Liver (tissue), 9 donors: ENCODE results near the gene TCOF1. TPM values are rescaled to one million over a fixed set of nuclear protein-coding genes. Genes with fewer than 3 reads are reported as not detected.

Experiments
- DNase-seq: peaks from one replicate; pipeline ENCODE4 v3.0.0-alpha.2; 2017; ENCODE audit warnings: low spot score
- H3K27ac ChIP-seq, 2 donors: one replicate each; pipeline ENCODE4 v1.7.0; 2013; ENCODE audit warnings: inconsistent platforms in 2 of 2, low read length in 2 of 2, control low read depth in 1 of 2, low read depth in 1 of 2, mild to moderate bottlenecking in 1 of 2
- H3K27me3 ChIP-seq, 4 donors: one replicate each; pipeline versions ENCODE4 v1.6.1 to v1.7.0; 2013; ENCODE audit warnings: low read length in 3 of 4, inconsistent platforms in 1 of 4, mild to moderate bottlenecking in 1 of 4, moderate library complexity in 1 of 4; ENCODE audit not compliant: control insufficient read depth in 4 of 4, insufficient read depth in 4 of 4
- H3K36me3 ChIP-seq, 4 donors: one replicate each; pipeline versions ENCODE4 v1.6.1 to v1.7.0; 2013; ENCODE audit warnings: low read length in 3 of 4, mild to moderate bottlenecking in 3 of 4, low read depth in 1 of 4, moderate library complexity in 1 of 4; ENCODE audit not compliant: control insufficient read depth in 4 of 4, insufficient read depth in 3 of 4
- H3K4me1 ChIP-seq, 4 donors: one replicate each; pipeline versions ENCODE4 v1.6.1 to v1.7.0; 2013; ENCODE audit warnings: low read length in 3 of 4, mild to moderate bottlenecking in 3 of 4, moderate library complexity in 1 of 4; ENCODE audit not compliant: control insufficient read depth in 4 of 4, insufficient read depth in 4 of 4
- H3K4me3 ChIP-seq, 3 donors: one replicate each; pipeline versions ENCODE4 v1.6.1 to v1.7.0; 2013; ENCODE audit warnings: low read length in 3 of 3, control low read depth in 1 of 3, low read depth in 1 of 3, mild to moderate bottlenecking in 1 of 3
- H3K9ac ChIP-seq, 2 donors: one replicate each; pipeline ENCODE4 v1.7.0; 2013; ENCODE audit warnings: low read length in 2 of 2, mild to moderate bottlenecking in 2 of 2, moderate library complexity in 2 of 2, control low read depth in 1 of 2, low read depth in 1 of 2
- H3K9me3 ChIP-seq, 4 donors: one replicate each; pipeline versions ENCODE4 v1.6.1 to v1.7.0; 2013; ENCODE audit warnings: low read length in 3 of 4; ENCODE audit not compliant: control insufficient read depth in 4 of 4
- FOXA1 ChIP-seq: IDR thresholded peaks from 2 replicates; pipeline ENCODE4 v1.6.1; 2016; ENCODE audit warnings: antibody characterized with exemption
- GABPA ChIP-seq, 2 donors: IDR thresholded peaks in 1 of 2; conservative IDR thresholded peaks in 1 of 2; 2 replicates each; pipeline ENCODE4 v1.6.1; 2016; ENCODE audit warnings: antibody characterized with exemption in 2 of 2, mild to moderate bottlenecking in 1 of 2, moderate library complexity in 1 of 2
- HNF4G ChIP-seq: IDR thresholded peaks from 2 replicates; pipeline ENCODE4 v1.6.1; 2016; ENCODE audit warnings: antibody characterized with exemption
- NR2F2 ChIP-seq: IDR thresholded peaks from 2 replicates; pipeline ENCODE4 v1.6.1; 2016; ENCODE audit warnings: antibody characterized with exemption
- RAD21 ChIP-seq, 2 donors: IDR thresholded peaks; 2 replicates each; pipeline ENCODE4 v1.6.1; 2016; ENCODE audit warnings: antibody characterized with exemption in 2 of 2, mild to moderate bottlenecking in 2 of 2
- TAF1 ChIP-seq: conservative IDR thresholded peaks from 2 replicates; pipeline ENCODE4 v1.6.1; 2016; ENCODE audit warnings: antibody characterized with exemption, mild to moderate bottlenecking
- WGBS: extraction: QIAGEN DNeasy Blood & Tissue Kit; methylation state at CpG from one replicate; pipeline ENCODE4 v1.1.7; 2013; 5-methylcytosine and 5-hydroxymethylcytosine counted together
- polyA plus RNA-seq, 2 donors: library from polyadenylated mRNA; stranded (reverse) in 1 of 2; unstranded in 1 of 2; fragments of 200-250 nt in 1 of 2; fragments of >200 nt in 1 of 2; fragmentation: Nextera tagmentation in 1 of 2; extraction: Ambion mirVana in 1 of 2; gene quantifications; one replicate each; pipeline versions ENCODE4 v1.2.1 to v1.2.3, GENCODE V29; 2013 to 2015
- total RNA-seq, 2 donors: library from RNA; depleted of rRNA; stranded (reverse); fragments of >200 nt; gene quantifications; one replicate each; pipeline ENCODE4 v1.2.3, GENCODE V29; 2014
- TF ChIP-seq, protein P1 (sequence below): IDR thresholded peaks from 2 replicates; pipeline ENCODE4 v1.6.1; 2016; ENCODE audit warnings: antibody characterized with exemption
- TF ChIP-seq, protein P2 (sequence below): IDR thresholded peaks from 2 replicates; pipeline ENCODE4 v1.6.1; 2016; ENCODE audit warnings: antibody characterized with exemption, mild to moderate bottlenecking
- TF ChIP-seq, protein P3 (sequence below): IDR thresholded peaks from 2 replicates; pipeline ENCODE4 v1.6.1; 2016; ENCODE audit warnings: antibody characterized with exemption
- TF ChIP-seq, protein P4 (sequence below): IDR thresholded peaks from 2 replicates; pipeline ENCODE4 v1.6.1; 2016; ENCODE audit warnings: antibody characterized with exemption
- donor health status: healthy.
- donor health status: healthy.
- donor health status: healthy.
- donor health status: healthy.
- donor health status: healthy.

TCOF1 gene
- total and polyA plus RNA-seq, 4 donors = 3.2 to 8.5 (median 6.4) TPM

DNA sequence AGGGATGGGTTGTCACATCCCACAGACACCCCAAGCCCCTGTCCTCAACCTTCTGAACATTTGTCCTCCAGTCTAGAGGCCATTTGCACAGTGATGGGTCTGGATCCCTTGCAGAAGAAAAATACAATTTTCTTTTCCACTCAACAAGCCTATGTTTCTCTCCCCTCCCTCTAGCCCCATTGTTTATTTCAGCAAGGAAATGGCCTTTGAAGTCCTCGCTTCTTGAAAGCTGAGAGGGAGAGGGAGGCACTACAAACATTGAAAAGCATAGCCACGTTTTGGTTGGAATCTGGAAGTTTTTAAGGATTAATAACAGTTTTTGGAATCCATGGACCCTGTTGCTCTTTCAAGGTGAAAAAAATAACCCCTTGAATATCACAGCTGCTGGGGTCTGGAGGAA, 30.8 kb upstream of the TCOF1 start:
- H3K4me3 ChIP-seq = no peak overlapping the region
- no peak overlapping the region for H3K27ac ChIP-seq
- no peaks in the 10 kb centered on the region for H3K36me3 ChIP-seq
- DNase-seq = no peak
- WGBS = 71% methylated on average over 2 of the region's 2 CpGs
- TF ChIP-seq HNF4G (no peak), GABPA (IDR thresholded peaks at IDR 0.05 in 1 of 2, conservative IDR thresholded peaks at IDR 0.05 in 1 of 2) (no peak), FOXA1 (no peak), NR2F2 (no peak)
- TF ChIP-seq, protein P1, sequence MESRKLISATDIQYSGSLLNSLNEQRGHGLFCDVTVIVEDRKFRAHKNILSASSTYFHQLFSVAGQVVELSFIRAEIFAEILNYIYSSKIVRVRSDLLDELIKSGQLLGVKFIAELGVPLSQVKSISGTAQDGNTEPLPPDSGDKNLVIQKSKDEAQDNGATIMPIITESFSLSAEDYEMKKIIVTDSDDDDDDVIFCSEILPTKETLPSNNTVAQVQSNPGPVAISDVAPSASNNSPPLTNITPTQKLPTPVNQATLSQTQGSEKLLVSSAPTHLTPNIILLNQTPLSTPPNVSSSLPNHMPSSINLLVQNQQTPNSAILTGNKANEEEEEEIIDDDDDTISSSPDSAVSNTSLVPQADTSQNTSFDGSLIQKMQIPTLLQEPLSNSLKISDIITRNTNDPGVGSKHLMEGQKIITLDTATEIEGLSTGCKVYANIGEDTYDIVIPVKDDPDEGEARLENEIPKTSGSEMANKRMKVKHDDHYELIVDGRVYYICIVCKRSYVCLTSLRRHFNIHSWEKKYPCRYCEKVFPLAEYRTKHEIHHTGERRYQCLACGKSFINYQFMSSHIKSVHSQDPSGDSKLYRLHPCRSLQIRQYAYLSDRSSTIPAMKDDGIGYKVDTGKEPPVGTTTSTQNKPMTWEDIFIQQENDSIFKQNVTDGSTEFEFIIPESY = no peak
- TF ChIP-seq, protein P2, sequence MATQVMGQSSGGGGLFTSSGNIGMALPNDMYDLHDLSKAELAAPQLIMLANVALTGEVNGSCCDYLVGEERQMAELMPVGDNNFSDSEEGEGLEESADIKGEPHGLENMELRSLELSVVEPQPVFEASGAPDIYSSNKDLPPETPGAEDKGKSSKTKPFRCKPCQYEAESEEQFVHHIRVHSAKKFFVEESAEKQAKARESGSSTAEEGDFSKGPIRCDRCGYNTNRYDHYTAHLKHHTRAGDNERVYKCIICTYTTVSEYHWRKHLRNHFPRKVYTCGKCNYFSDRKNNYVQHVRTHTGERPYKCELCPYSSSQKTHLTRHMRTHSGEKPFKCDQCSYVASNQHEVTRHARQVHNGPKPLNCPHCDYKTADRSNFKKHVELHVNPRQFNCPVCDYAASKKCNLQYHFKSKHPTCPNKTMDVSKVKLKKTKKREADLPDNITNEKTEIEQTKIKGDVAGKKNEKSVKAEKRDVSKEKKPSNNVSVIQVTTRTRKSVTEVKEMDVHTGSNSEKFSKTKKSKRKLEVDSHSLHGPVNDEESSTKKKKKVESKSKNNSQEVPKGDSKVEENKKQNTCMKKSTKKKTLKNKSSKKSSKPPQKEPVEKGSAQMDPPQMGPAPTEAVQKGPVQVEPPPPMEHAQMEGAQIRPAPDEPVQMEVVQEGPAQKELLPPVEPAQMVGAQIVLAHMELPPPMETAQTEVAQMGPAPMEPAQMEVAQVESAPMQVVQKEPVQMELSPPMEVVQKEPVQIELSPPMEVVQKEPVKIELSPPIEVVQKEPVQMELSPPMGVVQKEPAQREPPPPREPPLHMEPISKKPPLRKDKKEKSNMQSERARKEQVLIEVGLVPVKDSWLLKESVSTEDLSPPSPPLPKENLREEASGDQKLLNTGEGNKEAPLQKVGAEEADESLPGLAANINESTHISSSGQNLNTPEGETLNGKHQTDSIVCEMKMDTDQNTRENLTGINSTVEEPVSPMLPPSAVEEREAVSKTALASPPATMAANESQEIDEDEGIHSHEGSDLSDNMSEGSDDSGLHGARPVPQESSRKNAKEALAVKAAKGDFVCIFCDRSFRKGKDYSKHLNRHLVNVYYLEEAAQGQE = no peak
- no peaks in the 10 kb centered on the region for H3K9me3 ChIP-seq
- no peaks in the 10 kb centered on the region for H3K4me1 ChIP-seq
- H3K27me3 ChIP-seq = no peaks in the 10 kb centered on the region
- no peak overlapping the region for H3K9ac ChIP-seq

DNA sequence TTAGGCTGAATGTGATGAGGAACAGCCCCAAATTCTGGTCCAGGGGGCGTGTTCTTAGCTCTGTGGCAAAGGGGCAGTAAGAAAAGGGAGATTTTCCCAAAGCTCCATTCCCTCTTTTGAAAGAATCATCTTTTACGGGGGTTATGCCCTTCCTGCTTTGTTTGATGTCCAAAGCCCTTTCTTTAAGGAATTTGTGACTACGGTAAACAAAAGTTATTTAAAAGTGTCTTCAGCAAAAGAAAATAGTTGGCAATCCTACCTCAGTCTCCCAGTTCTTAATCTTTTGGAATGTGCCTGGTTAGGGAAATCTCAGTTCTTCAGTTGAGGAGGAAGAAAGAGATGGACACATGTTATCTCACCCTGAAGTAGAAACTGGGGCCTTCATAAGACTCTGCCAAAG, 30.4 kb upstream of the TCOF1 start:
- Histone ChIP-seq H3K4me1 (no peaks in the 10 kb centered on the region), H3K9me3 (no peaks in the 10 kb centered on the region), H3K36me3 (no peaks in the 10 kb centered on the region), H3K27me3 (no peaks in the 10 kb centered on the region), H3K4me3 (no peak overlapping the region), H3K27ac (no peak overlapping the region), H3K9ac (no peak overlapping the region)
- 83% methylated on average over 3 of the region's 3 CpGs for WGBS
- DNase-seq = no peak
- TF ChIP-seq, protein P3, sequence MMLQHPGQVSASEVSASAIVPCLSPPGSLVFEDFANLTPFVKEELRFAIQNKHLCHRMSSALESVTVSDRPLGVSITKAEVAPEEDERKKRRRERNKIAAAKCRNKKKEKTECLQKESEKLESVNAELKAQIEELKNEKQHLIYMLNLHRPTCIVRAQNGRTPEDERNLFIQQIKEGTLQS = no peak
- no peak for TF ChIP-seq TAF1
- TF ChIP-seq, protein P4, sequence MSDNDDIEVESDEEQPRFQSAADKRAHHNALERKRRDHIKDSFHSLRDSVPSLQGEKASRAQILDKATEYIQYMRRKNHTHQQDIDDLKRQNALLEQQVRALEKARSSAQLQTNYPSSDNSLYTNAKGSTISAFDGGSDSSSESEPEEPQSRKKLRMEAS = no peak
- TF ChIP-seq, protein P1 = no peak
- no peak for TF ChIP-seq RAD21 (IDR thresholded peaks at IDR 0.05)
